GM19455 (cell line): ENCODE measurements around the gene RGS9.
"Not testable (repeated sequence)": the region's sequence is repeated elsewhere in the genome, so short reads cannot be mapped to it uniquely, and the experiment has no call there.

Experiments
- ATAC-seq: cut with Tn5 transposase; IDR thresholded peaks from one replicate; pipeline ENCODE4 v1.9.1; 2021; ENCODE audit not compliant: unreplicated experiment

The RGS9 gene

GRCh38 chr17:65205655-65206054 lies 68.5 kb downstream of the RGS9 start:
- ATAC-seq: no peak

- ATAC-seq: not testable (repeated sequence)
Observed at GRCh38 chr17:65207448-65207847, 70.3 kb downstream of the RGS9 start.

- ATAC-seq: no peak
Observed at GRCh38 chr17:65208717-65209116, 71.5 kb downstream of the RGS9 start.

GRCh38 chr17:65218261-65218660 lies 81.1 kb downstream of the RGS9 start:
- ATAC-seq: no peak

- ATAC-seq: no peak
Observed at GRCh38 chr17:65219124-65219523, 82.0 kb downstream of the RGS9 start.

- ATAC-seq: no peak
Observed at GRCh38 chr17:65219707-65220106, 82.5 kb downstream of the RGS9 start.

GRCh38 chr17:65220732-65221131 lies 83.6 kb downstream of the RGS9 start:
- no peak for ATAC-seq

GRCh38 chr17:65222214-65222738 lies 85.1 kb downstream of the RGS9 start:
- ATAC-seq: no peak

GRCh38 chr17:65225061-65225460 lies 87.9 kb downstream of the RGS9 start:
- ATAC-seq: no peak

- no peak for ATAC-seq
Observed at GRCh38 chr17:65226227-65226626, 89.1 kb downstream of the RGS9 start.

GRCh38 chr17:65227637-65228036 lies 90.5 kb downstream of the RGS9 start:
- ATAC-seq: no peak

- no peak for ATAC-seq
Observed at GRCh38 chr17:65228287-65228686, 91.1 kb downstream of the RGS9 start.

GRCh38 chr17:65228734-65229620 lies 91.8 kb downstream of the RGS9 start:
- peak; percentile 65 for ATAC-seq

GRCh38 chr17:65229621-65229995 lies 92.4 kb downstream of the RGS9 start:
- peak; percentile 19 for ATAC-seq

- ATAC-seq: no peak
Observed at GRCh38 chr17:65230040-65230439, 92.9 kb downstream of the RGS9 start.

GRCh38 chr17:65231086-65231485 lies 93.9 kb downstream of the RGS9 start:
- ATAC-seq: no peak

GRCh38 chr17:65231662-65232335 lies 94.6 kb downstream of the RGS9 start:
- peak; percentile 49 for ATAC-seq

- no peak for ATAC-seq
Observed at GRCh38 chr17:65235284-65235683, 98.1 kb downstream of the RGS9 start.

- no peak for ATAC-seq
Observed at GRCh38 chr17:65236321-65236720, 99.2 kb downstream of the RGS9 start.

GRCh38 chr17:65243838-65244625 lies 106.9 kb downstream of the RGS9 start:
- no peak for ATAC-seq

GRCh38 chr17:65246252-65246651 lies 109.1 kb downstream of the RGS9 start:
- no peak for ATAC-seq
